HEK293 (cell line): Measurements from ENCODE around the gene NCKAP5L.

Experiments
- ZBTB1 ChIP-seq: fragments of 450-650 bp; formaldehyde crosslinking; IDR thresholded peaks from 2 replicates; pipeline ENCODE4 v1.5.1; 2016; ENCODE audit warnings: missing biosample characterization, missing genetic modification characterization
- ZNF140 ChIP-seq: fragments of 450-650 bp; formaldehyde crosslinking; IDR thresholded peaks from 2 replicates; pipeline ENCODE4 v1.5.1; 2016; ENCODE audit warnings: missing biosample characterization, missing genetic modification characterization
- ZNF248 ChIP-seq: fragments of 450-650 bp; formaldehyde crosslinking; IDR thresholded peaks from 2 replicates; pipeline ENCODE4 v1.5.1; 2017; ENCODE audit warnings: missing biosample characterization, missing genetic modification characterization
- ZNF449 ChIP-seq: fragments of 450-650 bp; formaldehyde crosslinking; IDR thresholded peaks from 2 replicates; pipeline ENCODE4 v1.5.1; 2017; ENCODE audit warnings: missing biosample characterization, mild to moderate bottlenecking, missing genetic modification characterization, moderate library complexity
- TF ChIP-seq, protein P1 (sequence below): fragments of 450-650 bp; formaldehyde crosslinking; IDR thresholded peaks from 2 replicates; pipeline ENCODE4 v1.5.1; 2017; ENCODE audit warnings: missing biosample characterization, missing genetic modification characterization
- TF ChIP-seq, protein P2 (sequence below): fragments of 450-650 bp; formaldehyde crosslinking; IDR thresholded peaks from 2 replicates; pipeline ENCODE4 v1.5.1; 2016; ENCODE audit warnings: missing biosample characterization, missing genetic modification characterization

DNA sequence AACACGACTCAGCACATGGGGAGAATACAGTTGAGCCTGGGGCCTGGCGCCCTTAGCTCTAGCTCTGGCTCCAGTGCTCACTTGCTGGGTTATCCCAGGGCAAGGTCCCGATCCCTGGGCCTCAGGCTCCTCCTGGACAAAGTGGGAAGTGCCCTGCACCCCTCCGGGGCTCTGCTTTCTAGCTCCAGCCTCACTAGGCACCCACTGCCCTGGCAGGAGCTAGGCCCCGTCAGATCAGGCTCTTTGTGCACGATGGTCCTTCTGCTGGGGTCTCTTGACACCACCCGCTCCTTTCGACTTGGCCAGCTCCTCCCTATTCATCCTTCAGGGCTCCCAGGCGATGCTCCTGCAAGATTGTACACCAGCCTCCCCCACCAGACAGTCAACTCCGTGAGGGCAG, 23.4 kb downstream of the NCKAP5L start:
- TF ChIP-seq, protein P1, sequence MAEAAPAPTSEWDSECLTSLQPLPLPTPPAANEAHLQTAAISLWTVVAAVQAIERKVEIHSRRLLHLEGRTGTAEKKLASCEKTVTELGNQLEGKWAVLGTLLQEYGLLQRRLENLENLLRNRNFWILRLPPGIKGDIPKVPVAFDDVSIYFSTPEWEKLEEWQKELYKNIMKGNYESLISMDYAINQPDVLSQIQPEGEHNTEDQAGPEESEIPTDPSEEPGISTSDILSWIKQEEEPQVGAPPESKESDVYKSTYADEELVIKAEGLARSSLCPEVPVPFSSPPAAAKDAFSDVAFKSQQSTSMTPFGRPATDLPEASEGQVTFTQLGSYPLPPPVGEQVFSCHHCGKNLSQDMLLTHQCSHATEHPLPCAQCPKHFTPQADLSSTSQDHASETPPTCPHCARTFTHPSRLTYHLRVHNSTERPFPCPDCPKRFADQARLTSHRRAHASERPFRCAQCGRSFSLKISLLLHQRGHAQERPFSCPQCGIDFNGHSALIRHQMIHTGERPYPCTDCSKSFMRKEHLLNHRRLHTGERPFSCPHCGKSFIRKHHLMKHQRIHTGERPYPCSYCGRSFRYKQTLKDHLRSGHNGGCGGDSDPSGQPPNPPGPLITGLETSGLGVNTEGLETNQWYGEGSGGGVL (tag by site-specific recombination), result no peak
- TF ChIP-seq, protein P2, sequence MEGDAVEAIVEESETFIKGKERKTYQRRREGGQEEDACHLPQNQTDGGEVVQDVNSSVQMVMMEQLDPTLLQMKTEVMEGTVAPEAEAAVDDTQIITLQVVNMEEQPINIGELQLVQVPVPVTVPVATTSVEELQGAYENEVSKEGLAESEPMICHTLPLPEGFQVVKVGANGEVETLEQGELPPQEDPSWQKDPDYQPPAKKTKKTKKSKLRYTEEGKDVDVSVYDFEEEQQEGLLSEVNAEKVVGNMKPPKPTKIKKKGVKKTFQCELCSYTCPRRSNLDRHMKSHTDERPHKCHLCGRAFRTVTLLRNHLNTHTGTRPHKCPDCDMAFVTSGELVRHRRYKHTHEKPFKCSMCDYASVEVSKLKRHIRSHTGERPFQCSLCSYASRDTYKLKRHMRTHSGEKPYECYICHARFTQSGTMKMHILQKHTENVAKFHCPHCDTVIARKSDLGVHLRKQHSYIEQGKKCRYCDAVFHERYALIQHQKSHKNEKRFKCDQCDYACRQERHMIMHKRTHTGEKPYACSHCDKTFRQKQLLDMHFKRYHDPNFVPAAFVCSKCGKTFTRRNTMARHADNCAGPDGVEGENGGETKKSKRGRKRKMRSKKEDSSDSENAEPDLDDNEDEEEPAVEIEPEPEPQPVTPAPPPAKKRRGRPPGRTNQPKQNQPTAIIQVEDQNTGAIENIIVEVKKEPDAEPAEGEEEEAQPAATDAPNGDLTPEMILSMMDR, result no peak
- TF ChIP-seq ZNF140 (tag by site-specific recombination) (no peak), ZBTB1 (tag by site-specific recombination) (no peak), ZNF248 (tag by site-specific recombination) (no peak), ZNF449 (tag by site-specific recombination) (no peak)
